OCI-LY1 (cell line): ENCODE measurements around the gene COQ6.
"Not testable (repeated sequence)": the region's sequence is repeated elsewhere in the genome, so short reads cannot be mapped to it uniquely, and the experiment has no call there.

Source experiments
- H2AFZ ChIP-seq: fragments of 200-600 bp; sonication (generic), shearing (Covaris generic); 2 replicates; pipeline ENCODE4 v1.6.0; 2014; ENCODE audit warnings: antibody characterized with exemption, mild to moderate bottlenecking, low read length
- H3F3A ChIP-seq: fragments of 200-600 bp; sonication (generic), shearing (Covaris generic); 2 replicates; pipeline ENCODE4 v1.6.0; 2014; ENCODE audit warnings: mild to moderate bottlenecking, antibody characterized with exemption, low read length, moderate library complexity; ENCODE audit not compliant: insufficient read depth
- H3K27ac ChIP-seq: fragments of 200-600 bp; sonication (generic); 2 replicates; pipeline ENCODE4 v1.5.1; 2014; ENCODE audit warnings: low read length, mixed run types, mild to moderate bottlenecking, low read depth; ENCODE audit not compliant: poor library complexity, severe bottlenecking
- H3K27me3 ChIP-seq: fragments of 200-600 bp; sonication (generic); 2 replicates; pipeline ENCODE4 v1.6.0; 2014; ENCODE audit warnings: antibody characterized with exemption, mild to moderate bottlenecking, low read length, moderate library complexity; ENCODE audit not compliant: insufficient read depth
- H3K36me3 ChIP-seq: fragments of 200-600 bp; sonication (generic); 2 replicates; pipeline ENCODE4 v1.6.1; 2014; ENCODE audit warnings: mild to moderate bottlenecking, antibody characterized with exemption, low read length, moderate library complexity, mixed read lengths; ENCODE audit not compliant: insufficient read depth
- H3K4me1 ChIP-seq: fragments of 200-600 bp; sonication (generic); 2 replicates; pipeline ENCODE4 v1.5.1; 2014; ENCODE audit warnings: mild to moderate bottlenecking, low read length, moderate library complexity; ENCODE audit not compliant: insufficient read depth, severe bottlenecking
- H3K4me2 ChIP-seq: fragments of 200-600 bp; sonication (generic), shearing (Covaris generic); 2 replicates; pipeline ENCODE4 v1.6.1; 2014; ENCODE audit warnings: low read length
- H3K4me3 ChIP-seq: fragments of 200-600 bp; sonication (generic); 2 replicates; pipeline ENCODE4 v1.5.1; 2014; ENCODE audit warnings: low read length, low read depth, mild to moderate bottlenecking, mixed read lengths; ENCODE audit not compliant: poor library complexity, severe bottlenecking
- H3K79me2 ChIP-seq: fragments of 200-600 bp; shearing (Covaris generic); 2 replicates; pipeline ENCODE4 v1.6.1; 2016; ENCODE audit warnings: mixed run types, low read length, mixed read lengths; ENCODE audit not compliant: insufficient read depth
- H3K9ac ChIP-seq: fragments of 200-600 bp; sonication (generic), shearing (Covaris generic); 2 replicates; pipeline ENCODE4 v1.6.1; 2014; ENCODE audit warnings: mild to moderate bottlenecking, low read length, mixed read lengths
- H3K9me2 ChIP-seq: fragments of 200-600 bp; sonication (generic), shearing (Covaris generic); 2 replicates; pipeline ENCODE4 v1.6.1; 2014; ENCODE audit warnings: low read depth, mild to moderate bottlenecking, low read length, mixed read lengths
- H3K9me3 ChIP-seq: fragments of 200-600 bp; shearing (Covaris generic); 2 replicates; pipeline ENCODE4 v1.6.1; 2014; ENCODE audit warnings: low read length, mixed read lengths
- H4K20me1 ChIP-seq: fragments of 200-600 bp; sonication (generic), shearing (Covaris generic); 2 replicates; pipeline ENCODE4 v1.6.0; 2016; ENCODE audit warnings: mild to moderate bottlenecking, low read length; ENCODE audit not compliant: insufficient read depth
- CTCF ChIP-seq: fragments of 200-600 bp; sonication (generic), shearing (Covaris generic); IDR thresholded peaks from 2 replicates; pipeline ENCODE4 v1.5.1; 2017; ENCODE audit warnings: mild to moderate bottlenecking, antibody characterized with exemption, low read length, moderate library complexity, mixed read lengths
- EZH2 ChIP-seq: fragments of 200-600 bp; sonication (generic), shearing (Covaris generic); IDR thresholded peaks from 2 replicates; pipeline ENCODE4 v1.8.0; 2017; ENCODE audit warnings: borderline replicate concordance, mixed run types, mild to moderate bottlenecking, antibody characterized with exemption, low read length, moderate library complexity, mixed read lengths

Gene COQ6

GRCh38 chr14:73913256-73913655, 36.8 kb upstream of the COQ6 start:
- TF ChIP-seq EZH2, result no peak
- no peak for TF ChIP-seq CTCF
- Histone ChIP-seq H3K9ac (no peak overlapping the region), H4K20me1 (no peaks in the 10 kb centered on the region), H2AFZ (no peak overlapping the region), H3K27ac (no peak overlapping the region), H3K27me3 (no peaks in the 10 kb centered on the region), H3K9me3 (peaks cover 3% of the 10 kb centered on the region; the same call in 1 of the 2 replicates), H3K4me1 (no peaks in the 10 kb centered on the region), H3F3A (no peaks in the 10 kb centered on the region), H3K9me2 (no peaks in the 10 kb centered on the region), H3K4me3 (no peak overlapping the region), H3K4me2 (no peak overlapping the region), H3K36me3 (peaks cover 77% of the 10 kb centered on the region), H3K79me2 (no peaks in the 10 kb centered on the region)

DNA sequence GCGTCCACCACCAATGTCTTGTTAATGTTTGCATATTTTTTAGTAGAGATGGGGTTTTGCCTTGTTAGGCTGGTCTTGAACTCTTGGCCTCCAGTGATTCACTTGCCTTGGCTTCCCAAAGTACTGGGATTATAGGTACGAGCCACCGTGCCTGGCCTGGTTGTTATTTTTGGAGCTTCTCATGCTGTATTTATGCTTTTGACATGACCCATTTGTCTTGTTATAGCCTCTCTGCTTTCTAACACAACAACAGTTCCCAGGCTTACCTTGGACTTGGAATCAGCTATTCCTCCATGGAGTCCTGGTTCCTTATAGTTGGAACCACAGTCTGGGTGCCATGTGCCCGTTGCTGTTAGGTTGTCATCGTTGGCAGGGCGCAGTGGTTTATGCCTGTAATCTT, 33.8 kb upstream of the COQ6 start:
- Histone ChIP-seq H3K36me3 (peaks cover 77% of the 10 kb centered on the region), H3K4me3 (no peak overlapping the region), H3K4me2 (no peak overlapping the region), H3K9me2 (no peaks in the 10 kb centered on the region), H3F3A (no peaks in the 10 kb centered on the region), H2AFZ (no peak overlapping the region), H3K4me1 (no peaks in the 10 kb centered on the region), H4K20me1 (no peaks in the 10 kb centered on the region), H3K79me2 (no peaks in the 10 kb centered on the region), H3K9me3 (peaks cover 3% of the 10 kb centered on the region; the same call in 1 of the 2 replicates), H3K9ac (no peak overlapping the region), H3K27me3 (no peaks in the 10 kb centered on the region), H3K27ac (no peak overlapping the region)
- no peak for TF ChIP-seq EZH2
- no peak for TF ChIP-seq CTCF

DNA sequence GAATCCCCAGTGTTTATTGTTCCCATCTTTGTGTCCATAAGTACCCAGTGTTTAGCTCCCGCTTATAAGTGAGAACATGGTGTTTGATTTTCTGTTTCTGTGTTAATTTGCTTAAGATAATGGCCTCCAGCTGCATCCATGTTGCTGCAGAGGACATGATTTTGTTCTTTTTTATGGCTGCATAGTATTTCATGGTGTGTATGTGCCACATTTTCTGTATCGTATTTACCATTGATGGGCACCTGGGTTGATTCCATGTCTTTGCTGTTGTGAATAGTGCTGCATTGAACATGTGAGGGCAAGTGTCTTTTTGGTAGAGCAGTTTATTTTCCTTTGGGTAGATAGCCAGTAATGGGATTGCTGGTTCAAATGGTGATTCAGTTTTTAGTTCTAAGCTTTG, 30.6 kb upstream of the COQ6 start:
- H3K4me2 ChIP-seq, H3K79me2 ChIP-seq, H3K9me3 ChIP-seq, H4K20me1 ChIP-seq, H3K9ac ChIP-seq, H3K9me2 ChIP-seq, H3K27me3 ChIP-seq, H3K27ac ChIP-seq, H3K4me1 ChIP-seq, H3F3A ChIP-seq, H3K4me3 ChIP-seq, H2AFZ ChIP-seq: not testable (repeated sequence)
- H3K36me3 ChIP-seq, result peaks cover 80% of the 10 kb centered on the region

DNA sequence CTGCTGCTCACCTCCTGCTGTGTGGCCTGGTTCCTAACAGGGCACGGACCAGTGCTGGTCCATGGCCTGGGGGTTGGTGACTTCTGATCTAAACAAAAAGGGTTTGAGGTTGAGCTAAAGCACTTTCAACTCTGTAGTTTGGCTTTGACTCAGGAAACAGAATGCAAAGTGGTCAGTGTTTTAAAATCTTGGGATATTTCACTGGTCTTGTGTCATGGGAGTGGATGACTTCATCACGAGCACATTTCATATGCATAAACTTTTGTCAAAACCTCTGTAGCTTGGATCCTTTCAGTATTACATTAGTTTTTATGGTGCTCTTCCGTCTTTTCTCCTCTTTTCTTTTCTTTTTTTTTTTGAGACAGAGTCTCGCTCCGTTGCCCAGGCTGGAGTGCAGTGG, 25.8 kb upstream of the COQ6 start:
- no peak overlapping the region for H3K4me3 ChIP-seq
- no peaks in the 10 kb centered on the region for H4K20me1 ChIP-seq
- no peak overlapping the region for H3K9ac ChIP-seq
- no peaks in the 10 kb centered on the region for H3F3A ChIP-seq
- H3K27me3 ChIP-seq, result no peaks in the 10 kb centered on the region
- H3K4me2 ChIP-seq, result no peak overlapping the region
- no peaks in the 10 kb centered on the region for H3K9me3 ChIP-seq
- peaks cover 93% of the 10 kb centered on the region for H3K36me3 ChIP-seq
- H3K79me2 ChIP-seq, result no peaks in the 10 kb centered on the region
- no peak overlapping the region for H3K27ac ChIP-seq
- H2AFZ ChIP-seq, result no peak overlapping the region
- no peaks in the 10 kb centered on the region for H3K9me2 ChIP-seq
- no peaks in the 10 kb centered on the region for H3K4me1 ChIP-seq
- no peak for TF ChIP-seq CTCF
- TF ChIP-seq EZH2, result no peak
